ENCODE results near the gene GALNS.

The GALNS gene

DNA sequence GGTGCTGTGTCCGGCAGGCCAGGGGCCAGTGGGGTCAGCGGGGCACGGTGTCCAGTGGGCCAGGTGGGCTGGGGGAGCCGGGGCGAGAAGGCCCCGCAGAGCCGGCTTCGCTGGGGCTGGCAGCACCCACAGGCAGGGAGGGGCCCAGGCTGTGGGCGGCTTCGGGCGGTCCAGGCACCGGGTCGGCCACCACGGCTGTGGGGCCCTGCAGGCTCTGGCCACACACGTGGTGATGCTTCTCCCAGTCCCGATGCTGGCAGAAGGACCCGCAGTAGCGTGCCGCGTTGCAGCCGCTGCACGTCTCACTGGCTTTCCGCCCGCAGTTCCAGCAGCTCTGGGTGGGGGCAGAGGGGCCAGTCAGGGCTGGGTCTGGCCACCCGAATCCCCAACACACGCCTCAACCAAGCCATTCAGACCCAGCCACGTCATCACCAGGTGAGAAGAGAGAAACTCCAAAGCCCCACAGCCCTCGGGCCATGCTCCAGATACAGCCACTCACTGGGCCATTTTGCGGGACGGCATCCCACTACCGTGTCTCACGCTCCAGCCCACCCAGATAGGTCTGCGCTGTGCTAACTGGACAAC lies 20.3 kb upstream of the GALNS start:
- DNase-seq = no peak

- DNase-seq = no peak
These were observed 19.0 kb upstream of the GALNS start for GRCh38 chr16:88875703-88876234.

GRCh38 chr16:88874938-88875599 lies 18.3 kb upstream of the GALNS start:
- no peak for DNase-seq

GRCh38 chr16:88872650-88873331 lies 16.0 kb upstream of the GALNS start:
- DNase-seq = no peak

GRCh38 chr16:88871730-88872416 lies 15.1 kb upstream of the GALNS start:
- no peak for DNase-seq

DNA sequence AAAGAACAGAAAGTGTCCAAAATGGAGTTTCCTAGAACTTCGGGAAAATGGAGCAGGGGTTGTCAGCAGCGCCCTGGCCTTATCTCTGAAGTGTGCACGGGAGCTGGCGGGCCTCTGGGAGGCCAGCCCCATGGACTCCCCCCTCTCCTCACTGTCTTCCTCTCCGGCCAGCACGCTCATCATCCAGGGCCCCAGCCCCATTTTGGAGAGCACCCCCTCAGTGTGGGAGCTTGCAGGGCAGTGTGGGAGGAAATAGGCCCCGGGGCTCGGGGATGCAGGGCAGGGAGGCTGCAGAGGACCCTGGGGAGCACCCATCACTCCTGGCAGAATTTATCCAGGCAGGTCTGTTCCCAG lies 14.6 kb upstream of the GALNS start:
- no peak for DNase-seq

DNA sequence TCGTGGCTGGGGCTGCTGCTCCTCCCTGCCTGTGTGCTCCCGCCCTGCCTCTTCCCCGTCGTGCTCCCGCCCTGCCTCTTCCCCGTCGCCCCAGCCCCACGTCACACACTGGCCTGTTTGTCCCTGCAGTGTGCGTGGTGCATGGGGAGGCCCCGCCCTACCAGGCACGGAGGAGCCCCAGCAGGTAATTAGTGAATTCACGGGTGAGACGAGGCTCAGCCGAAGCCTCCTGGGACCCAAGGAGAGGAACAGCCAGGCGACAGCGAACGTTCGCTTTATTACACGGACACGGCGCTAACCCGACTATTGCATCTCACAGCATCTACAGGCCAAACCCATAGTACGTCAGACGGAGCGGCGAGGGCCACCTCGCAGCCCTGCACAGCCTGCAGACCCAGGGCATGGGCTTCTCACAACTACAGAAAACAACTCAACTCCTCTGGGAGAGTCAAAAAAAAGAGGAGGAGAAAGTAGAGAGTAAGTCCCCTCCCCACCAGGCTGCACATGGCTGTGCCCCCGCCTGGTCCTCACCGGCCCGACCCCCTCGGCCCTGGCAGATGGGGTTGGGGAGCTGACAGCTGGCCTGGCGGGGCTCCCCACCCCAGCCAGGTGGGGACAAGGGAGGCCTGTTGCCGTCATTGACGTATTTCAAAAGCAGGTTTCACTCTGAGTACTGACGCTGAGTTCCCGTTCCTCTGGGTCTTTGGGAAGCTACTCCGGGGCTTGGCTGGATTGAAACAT lies 14.0 kb upstream of the GALNS start:
- no peak for DNase-seq

DNA sequence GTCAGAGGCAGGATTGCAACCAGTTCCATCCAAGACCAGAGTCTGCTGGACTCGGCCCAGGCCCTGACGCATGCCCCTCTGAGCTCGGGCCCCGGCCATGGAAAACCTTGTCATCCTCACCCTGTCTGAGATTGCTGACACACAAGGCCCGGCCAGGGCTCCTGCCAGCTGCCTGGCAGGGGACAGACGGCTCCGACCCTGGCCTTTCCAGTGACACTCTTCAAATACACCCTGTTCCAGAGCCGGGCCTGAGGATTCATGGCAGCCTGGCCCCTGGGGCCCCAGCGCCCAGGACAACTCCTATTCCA lies 12.9 kb upstream of the GALNS start:
- DNase-seq = no peak

GRCh38 chr16:88868974-88869672 lies 12.4 kb upstream of the GALNS start:
- DNase-seq = no peak

DNA sequence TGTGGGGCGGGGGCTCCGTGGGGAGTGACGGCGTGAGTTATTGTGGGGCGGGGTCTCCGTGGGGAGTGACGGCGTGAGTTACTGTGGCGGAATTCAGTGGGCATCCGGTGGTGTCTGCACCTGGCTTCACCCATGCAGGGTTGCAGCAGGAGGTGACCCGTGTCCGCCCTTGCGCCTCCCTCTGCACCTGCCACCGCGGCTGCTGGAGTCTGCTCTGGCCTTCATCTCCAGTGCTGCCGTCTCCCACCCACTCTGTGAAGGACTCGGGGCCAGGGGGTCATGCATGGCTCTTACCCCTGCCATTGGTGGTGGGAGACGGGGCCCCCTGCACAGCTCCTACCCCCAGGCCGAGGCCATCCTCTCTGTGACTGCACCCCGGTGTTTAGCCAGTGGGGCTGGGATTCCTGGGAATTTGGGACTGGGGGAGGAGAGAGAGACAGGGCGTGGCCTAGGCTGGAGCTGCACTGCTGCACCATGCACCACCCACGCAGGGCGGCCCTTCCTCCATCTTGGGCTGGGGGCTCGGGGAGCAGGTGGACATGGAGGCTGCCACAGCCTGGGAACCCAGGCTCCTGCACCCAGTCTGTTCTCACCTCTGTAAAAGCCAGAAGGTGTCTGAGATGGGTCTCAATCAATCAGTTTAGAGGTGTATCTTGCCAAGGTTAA lies 11.0 kb upstream of the GALNS start:
- no peak for DNase-seq

DNA sequence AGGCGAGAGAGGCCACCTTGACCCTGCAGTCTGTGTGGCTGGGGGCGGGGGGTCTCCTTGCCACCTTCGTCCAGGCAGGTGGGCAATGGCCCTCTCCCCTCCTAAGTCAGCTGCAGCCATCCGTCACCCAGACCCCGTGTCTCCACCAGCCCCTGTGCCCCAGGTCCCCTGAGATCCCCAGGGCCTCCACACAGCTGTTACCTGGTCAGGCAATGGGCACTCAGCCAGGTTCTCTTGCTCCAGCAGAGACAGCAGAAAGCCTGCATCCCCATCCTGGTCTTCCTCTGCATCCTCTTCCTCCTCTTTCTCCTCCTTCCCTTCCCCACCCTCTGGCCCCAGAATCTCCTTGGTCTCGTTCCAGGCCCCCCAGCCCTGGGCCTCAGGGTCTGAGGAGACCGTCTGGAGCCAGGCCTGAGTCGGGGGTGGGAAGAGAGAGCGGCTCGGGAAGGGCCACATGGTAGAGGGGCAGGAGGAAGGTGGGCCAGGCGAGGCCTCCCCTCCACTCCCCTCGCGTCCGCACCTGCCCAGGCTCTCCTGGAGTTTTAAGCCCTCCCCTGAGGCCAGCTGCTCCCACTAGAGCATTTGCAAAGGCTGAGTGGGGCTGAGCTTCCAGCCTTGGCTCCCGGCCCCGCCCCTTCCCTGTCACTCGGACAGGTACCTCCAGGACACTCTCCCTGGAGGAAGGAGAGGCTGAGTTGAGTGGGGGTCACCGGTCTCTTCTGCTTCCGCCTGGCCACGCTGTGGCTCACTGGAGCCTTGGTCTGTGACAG lies 9.6 kb upstream of the GALNS start, which contains the start of gene PABPN1L:
Gene PABPN1L, minus strand, starts transcription at position 510 of the 770 bp plus-strand sequence. Its CDS starts 54 bp downstream, at position 456.
- DNase-seq = no peak

DNA sequence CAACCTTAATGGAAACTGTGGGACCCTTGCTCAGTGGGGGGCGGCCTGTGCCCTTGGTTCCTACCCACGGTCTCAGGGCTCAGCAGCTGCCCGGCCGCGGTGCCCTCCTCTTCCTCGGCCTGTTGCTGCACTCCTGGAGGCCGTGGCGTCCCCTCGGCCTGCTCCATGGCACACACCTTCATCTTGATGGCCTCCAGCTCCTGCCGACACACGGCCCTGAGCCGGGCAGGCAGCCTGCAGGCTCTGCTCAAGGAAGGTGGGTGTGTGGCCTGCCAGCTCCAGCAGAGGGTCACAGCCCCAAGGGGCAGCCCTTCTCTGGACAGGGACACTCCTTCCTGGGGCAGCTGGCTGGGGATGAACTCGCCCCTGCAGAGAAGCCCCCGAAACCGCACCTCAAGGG lies 9.0 kb upstream of the GALNS start:
- DNase-seq = no peak

GRCh38 chr16:88865310-88865709 lies 8.6 kb upstream of the GALNS start:
- no peak for DNase-seq

DNA sequence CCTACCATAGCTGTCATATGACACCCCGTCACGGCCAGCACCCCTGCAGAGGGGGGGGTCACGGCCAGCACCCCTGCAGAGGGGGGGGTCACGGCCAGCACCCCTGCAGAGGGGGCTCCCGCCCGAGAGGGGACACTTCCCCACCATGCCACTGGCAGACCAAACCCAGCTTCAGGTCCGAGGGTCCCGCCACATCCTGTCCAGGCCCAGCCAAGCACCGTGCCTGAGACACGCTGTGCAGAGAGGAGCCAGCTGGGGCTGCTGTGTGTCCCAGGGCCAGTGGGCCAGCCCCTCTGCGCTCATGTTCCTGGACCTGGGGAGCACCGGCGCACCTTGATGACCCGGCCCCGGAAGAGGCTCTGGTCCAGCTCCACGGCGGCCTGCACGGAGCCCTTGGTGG lies 7.8 kb upstream of the GALNS start:
- DNase-seq = no peak

DNA sequence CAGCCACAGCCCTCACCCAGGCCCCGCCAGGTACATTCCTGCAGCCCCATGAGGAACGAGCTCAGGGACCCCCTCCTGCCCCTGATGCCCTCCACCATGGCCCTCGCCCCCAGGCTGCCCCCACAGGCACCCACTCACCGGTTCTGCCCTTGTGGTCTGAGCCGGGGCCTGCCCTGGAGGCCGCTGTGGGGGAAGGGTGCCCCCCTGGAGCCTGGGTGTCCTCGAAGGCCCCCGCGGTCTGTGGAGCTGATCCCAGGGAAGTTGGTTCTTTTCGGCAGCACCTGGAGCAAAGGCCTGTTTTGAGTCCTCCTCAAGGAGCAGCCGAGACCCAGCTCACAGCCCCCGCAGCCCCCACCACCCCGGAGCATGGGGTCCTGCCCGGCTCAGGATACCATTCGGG lies 7.4 kb upstream of the GALNS start:
- no peak for DNase-seq

DNA sequence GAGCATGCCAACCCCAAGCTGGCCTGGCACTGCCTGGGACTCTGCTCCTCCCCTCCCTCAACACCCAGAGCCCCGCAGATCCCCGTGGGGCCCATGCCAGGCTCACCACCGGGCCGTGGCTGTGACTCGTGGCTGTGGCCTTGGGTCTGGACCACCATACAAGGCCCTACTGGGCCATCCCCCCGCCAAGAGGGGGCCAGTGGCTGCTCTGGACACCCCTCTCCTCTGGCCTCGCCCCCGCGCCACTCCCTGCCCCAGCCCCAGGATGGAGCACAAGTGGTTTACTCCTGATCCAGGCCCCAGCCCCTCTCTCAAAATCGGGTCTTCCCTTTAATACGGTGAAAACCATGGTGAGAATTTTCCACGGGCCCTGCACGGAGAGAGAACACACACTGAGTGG lies 6.7 kb upstream of the GALNS start:
- no peak for DNase-seq

DNA sequence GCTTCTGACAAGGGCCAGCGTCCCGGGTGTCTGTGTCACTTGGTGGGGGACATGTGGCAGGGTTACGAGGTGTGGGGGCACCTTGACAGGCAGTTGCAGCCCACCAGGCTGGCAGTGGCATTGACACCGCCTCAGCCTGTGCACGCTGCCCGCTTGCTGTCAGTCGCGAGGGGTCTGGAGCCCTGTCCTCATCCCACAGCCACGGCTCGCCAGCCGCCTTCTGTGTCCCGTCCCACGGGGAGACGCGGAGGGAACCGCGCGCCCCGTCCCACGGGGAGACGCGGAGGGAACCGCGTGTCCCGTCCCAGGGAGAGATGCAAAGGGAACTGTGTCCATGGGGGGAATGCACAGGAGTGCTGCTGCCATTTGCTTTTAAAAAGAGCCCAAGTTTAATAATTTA lies 6.2 kb upstream of the GALNS start:
- no peak for DNase-seq

DNA sequence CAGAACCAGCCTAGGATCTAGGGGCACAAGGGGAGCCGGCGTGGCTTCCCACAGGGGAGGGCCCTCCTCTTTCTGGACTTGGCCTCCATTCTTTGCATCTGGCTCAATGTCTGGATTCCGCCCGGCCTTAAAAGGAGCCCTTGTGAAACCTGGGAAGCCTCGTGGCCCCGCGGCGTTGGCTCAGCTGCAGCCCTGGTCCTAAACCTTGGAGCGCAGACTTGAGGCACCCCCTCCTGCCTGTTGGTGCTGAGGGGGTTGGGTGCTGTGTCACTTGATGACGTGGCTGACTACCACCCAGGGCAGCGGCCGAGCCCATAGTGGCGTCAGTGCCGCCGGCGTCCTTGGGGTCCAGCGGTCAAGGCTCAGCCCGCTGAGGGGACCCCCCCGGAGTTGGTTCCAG lies 4.6 kb upstream of the GALNS start:
- no peak for DNase-seq

DNA sequence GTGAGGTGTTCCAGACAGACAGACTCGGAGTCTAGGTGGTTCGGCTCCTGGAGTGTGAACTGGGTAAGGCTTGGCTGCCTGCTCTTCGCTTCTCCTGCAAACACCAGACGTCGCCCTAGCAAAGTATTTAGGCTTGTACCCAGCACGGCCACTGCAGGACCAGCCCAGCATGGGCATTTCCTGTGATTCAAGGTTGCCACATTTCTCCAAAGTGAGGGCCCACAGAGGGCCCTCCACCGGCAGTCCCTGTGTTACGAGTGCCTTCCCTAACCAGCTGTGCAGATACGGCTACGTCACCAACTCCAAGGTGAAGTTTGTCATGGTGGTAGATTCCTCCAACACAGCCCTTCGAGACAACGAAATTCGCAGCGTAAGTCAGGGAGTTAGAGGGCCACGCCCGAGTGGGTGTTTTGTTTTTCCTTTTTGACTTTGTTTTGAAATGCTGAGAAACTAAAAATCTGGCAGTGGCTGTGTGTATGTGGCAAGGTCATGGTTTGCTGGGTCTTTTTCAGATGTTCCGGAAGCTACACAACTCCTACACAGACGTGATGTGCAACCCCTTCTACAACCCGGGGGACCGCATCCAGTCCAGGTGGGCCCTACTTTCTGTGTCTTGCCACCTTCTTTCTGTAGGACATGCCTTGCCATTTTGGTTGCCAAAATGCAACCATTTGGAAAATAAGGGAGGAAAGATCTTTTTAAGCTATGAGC lies 2.8 kb upstream of the GALNS start:
- DNase-seq = no peak

Measured in amygdala (tissue), 56 donors.